ENCODE measurements around the gene CEP250. TPM values are rescaled to one million over a fixed set of nuclear protein-coding genes. Genes with fewer than 3 reads are reported as not detected.

CEP250 gene
- total RNA-seq, 1 experiment from 2014 or later = 52.5 TPM

- no peak for ATAC-seq
- POLR2A ChIA-PET (ENCODE audit: unreplicated experiment) = no interaction called here
Observed at GRCh38 chr20:35502352-35502751, 47.0 kb downstream of the CEP250 start.

GRCh38 chr20:35503281-35503680 lies 47.9 kb downstream of the CEP250 start:
- H3K4me3 ChIP-seq (ENCODE audit: low read length) = no peak overlapping the region
- no peaks in the 10 kb centered on the region for H3K9me2 ChIP-seq (replicated peaks; ENCODE audit: low read length)
- no peak overlapping the region for H3K4me2 ChIP-seq (ENCODE audit: low read length)
- H3F3A ChIP-seq (ENCODE audit: low read length, unreplicated experiment) = no peaks in the 10 kb centered on the region
- H3K79me2 ChIP-seq (ENCODE audit: low read length) = no peaks in the 10 kb centered on the region
- no peaks in the 10 kb centered on the region for H4K20me1 ChIP-seq (ENCODE audit: low read length)
- peaks cover 32% of the 10 kb centered on the region for H3K36me3 ChIP-seq (ENCODE audit: low read depth, low read length)
- H3K27me3 ChIP-seq (ENCODE audit: low read length) = no peaks in the 10 kb centered on the region
- no peak overlapping the region for H3K9ac ChIP-seq (ENCODE audit: low read length)
- ChIA-PET POLR2A (ENCODE audit: unreplicated experiment) (interaction anchor here (0.7 kb wide), 1 partner anchor 135 kb away, joined by 5 read pairs; no protein-coding TSS in a partner anchor), CTCF (no interaction called here)
- TF ChIP-seq EZH2phosphoT487 (IDR thresholded peaks at IDR 0.05; ENCODE audit: borderline replicate concordance, low read length) (no peak), EZH2 (IDR thresholded peaks at IDR 0.05; ENCODE audit: low read length, unreplicated experiment) (no peak), CTCF (conservative IDR thresholded peaks at IDR 0.05; ENCODE audit: low read depth, low read length) (no peak)
- DNase-seq (no peak), ATAC-seq (no peak)
- H3K9me3 ChIP-seq (ENCODE audit: low read length) = no peaks in the 10 kb centered on the region
- H2AFZ ChIP-seq (ENCODE audit: low read length) = no peak overlapping the region
- BruUV-seq (replicated peaks) = no TSS peak
- H3K4me1 ChIP-seq (ENCODE audit: insufficient read depth, low read length) = peaks cover 17% of the 10 kb centered on the region; the same call in 1 of the 2 replicates
- intact Hi-C loops (cut with micrococcal nuclease) = no loop called here
- H3K27ac ChIP-seq (ENCODE audit: low read length) = no peak overlapping the region

More at GRCh38 chr20:35502352-35502751, 47.0 kb downstream of the CEP250 start:
- H3K79me2 ChIP-seq (ENCODE audit: low read length) = no peaks in the 10 kb centered on the region
- no peak overlapping the region for H2AFZ ChIP-seq (ENCODE audit: low read length)
- intact Hi-C loops (cut with micrococcal nuclease) = no loop called here
- no TSS peak for BruUV-seq (replicated peaks)
- no peak overlapping the region for H3K4me3 ChIP-seq (ENCODE audit: low read length)
- H3K9me3 ChIP-seq (ENCODE audit: low read length) = no peaks in the 10 kb centered on the region
- no peak for DNase-seq
- H3K36me3 ChIP-seq (ENCODE audit: low read depth, low read length) = peaks cover 41% of the 10 kb centered on the region
- H3K27ac ChIP-seq (ENCODE audit: low read length) = no peak overlapping the region
- TF ChIP-seq EZH2 (IDR thresholded peaks at IDR 0.05; ENCODE audit: low read length, unreplicated experiment) = no peak
- TF ChIP-seq CTCF (conservative IDR thresholded peaks at IDR 0.05; ENCODE audit: low read depth, low read length) = no peak
- no peak for TF ChIP-seq EZH2phosphoT487 (IDR thresholded peaks at IDR 0.05; ENCODE audit: borderline replicate concordance, low read length)
- H3K27me3 ChIP-seq (ENCODE audit: low read length) = no peaks in the 10 kb centered on the region
- H3K4me2 ChIP-seq (ENCODE audit: low read length) = no peak overlapping the region
- no peaks in the 10 kb centered on the region for H4K20me1 ChIP-seq (ENCODE audit: low read length)
- H3F3A ChIP-seq (ENCODE audit: low read length, unreplicated experiment) = no peaks in the 10 kb centered on the region
- no peak overlapping the region for H3K9ac ChIP-seq (ENCODE audit: low read length)
- H3K4me1 ChIP-seq (ENCODE audit: insufficient read depth, low read length) = peaks cover 17% of the 10 kb centered on the region; the same call in 1 of the 2 replicates
- CTCF ChIA-PET = no interaction called here
- H3K9me2 ChIP-seq (replicated peaks; ENCODE audit: low read length) = no peaks in the 10 kb centered on the region

- Histone ChIP-seq H3K9me3 (ENCODE audit: low read length) (no peaks in the 10 kb centered on the region), H3K27ac (ENCODE audit: low read length) (no peak overlapping the region), H3F3A (ENCODE audit: low read length, unreplicated experiment) (no peaks in the 10 kb centered on the region), H3K9ac (ENCODE audit: low read length) (no peak overlapping the region), H4K20me1 (ENCODE audit: low read length) (no peaks in the 10 kb centered on the region), H3K27me3 (ENCODE audit: low read length) (no peaks in the 10 kb centered on the region), H3K4me2 (ENCODE audit: low read length) (no peak overlapping the region), H2AFZ (ENCODE audit: low read length) (no peak overlapping the region), H3K4me3 (ENCODE audit: low read length) (no peak overlapping the region), H3K36me3 (ENCODE audit: low read depth, low read length) (peaks cover 27% of the 10 kb centered on the region; the same call in 1 of the 2 replicates), H3K9me2 (replicated peaks; ENCODE audit: low read length) (no peaks in the 10 kb centered on the region), H3K79me2 (ENCODE audit: low read length) (no peaks in the 10 kb centered on the region), H3K4me1 (ENCODE audit: insufficient read depth, low read length) (peaks cover 17% of the 10 kb centered on the region; the same call in 1 of the 2 replicates)
- CTCF ChIA-PET = no interaction called here
- DNase-seq = no peak
- TF ChIP-seq EZH2phosphoT487 (IDR thresholded peaks at IDR 0.05; ENCODE audit: borderline replicate concordance, low read length) (no peak), CTCF (conservative IDR thresholded peaks at IDR 0.05; ENCODE audit: low read depth, low read length) (no peak), EZH2 (IDR thresholded peaks at IDR 0.05; ENCODE audit: low read length, unreplicated experiment) (no peak)
- intact Hi-C loops (cut with micrococcal nuclease) = no loop called here
- no peak for ATAC-seq
- no TSS peak for BruUV-seq (replicated peaks)
- POLR2A ChIA-PET (ENCODE audit: unreplicated experiment) = no interaction called here
Observed at GRCh38 chr20:35503841-35504561, 48.6 kb downstream of the CEP250 start.
